HG02678 (cell line): Measurements from ENCODE around the gene ADSL.
"Not testable (repeated sequence)": the region's sequence is repeated elsewhere in the genome, so short reads cannot be mapped to it uniquely, and the experiment has no call there.

Source experiments
- ATAC-seq: cut with Tn5 transposase; IDR thresholded peaks from one replicate; pipeline ENCODE4 v1.9.1; 2021; ENCODE audit warnings: mild to moderate bottlenecking, moderate library complexity; ENCODE audit not compliant: unreplicated experiment

Gene ADSL

DNA sequence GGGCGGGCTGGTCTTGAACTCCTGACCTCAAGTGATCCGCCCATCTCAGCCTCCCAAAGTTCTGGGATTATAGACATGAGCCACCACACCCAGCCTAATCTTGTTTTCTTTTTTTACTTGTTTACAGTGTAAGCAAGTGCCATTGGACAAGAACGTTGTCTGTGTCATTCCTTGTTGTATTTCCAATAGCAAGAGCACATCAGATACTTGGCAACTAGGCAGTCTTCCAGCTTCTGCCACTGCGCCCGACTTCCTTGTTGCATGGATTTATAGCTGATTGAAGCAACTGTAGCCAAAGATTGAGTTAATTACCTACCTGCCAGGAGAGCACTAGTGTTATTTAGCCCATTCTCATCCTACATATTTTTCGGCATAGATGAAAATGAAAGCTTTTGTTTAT, 21.0 kb downstream of the ADSL start:
- no peak for ATAC-seq

GRCh38 chr22:40368016-40368415, 21.7 kb downstream of the ADSL start:
- no peak for ATAC-seq

DNA sequence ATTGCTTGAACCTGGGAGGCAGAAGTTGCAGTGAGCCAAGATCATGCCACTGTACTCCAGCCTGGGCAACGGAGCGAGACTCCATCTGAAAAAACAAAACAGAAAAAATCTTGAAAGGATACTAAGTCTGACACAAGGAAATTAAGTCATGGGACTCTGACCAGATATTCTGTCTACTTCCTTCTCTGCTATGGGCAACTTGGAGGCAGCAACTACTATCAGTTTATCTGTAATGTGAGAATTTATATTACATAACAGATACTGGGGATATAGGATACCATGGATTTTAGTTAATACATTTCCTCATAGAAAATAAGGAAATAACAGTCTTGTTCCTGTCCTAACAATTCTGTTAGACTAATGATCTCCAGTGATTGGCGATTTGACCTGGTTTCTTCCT, 22.5 kb downstream of the ADSL start:
- no peak for ATAC-seq

- ATAC-seq, result no peak
These were observed 28.3 kb downstream of the ADSL start for GRCh38 chr22:40374567-40374966.

GRCh38 chr22:40376149-40376548, 29.8 kb downstream of the ADSL start:
- no peak for ATAC-seq

GRCh38 chr22:40377931-40378330, 31.6 kb downstream of the ADSL start:
- no peak for ATAC-seq

DNA sequence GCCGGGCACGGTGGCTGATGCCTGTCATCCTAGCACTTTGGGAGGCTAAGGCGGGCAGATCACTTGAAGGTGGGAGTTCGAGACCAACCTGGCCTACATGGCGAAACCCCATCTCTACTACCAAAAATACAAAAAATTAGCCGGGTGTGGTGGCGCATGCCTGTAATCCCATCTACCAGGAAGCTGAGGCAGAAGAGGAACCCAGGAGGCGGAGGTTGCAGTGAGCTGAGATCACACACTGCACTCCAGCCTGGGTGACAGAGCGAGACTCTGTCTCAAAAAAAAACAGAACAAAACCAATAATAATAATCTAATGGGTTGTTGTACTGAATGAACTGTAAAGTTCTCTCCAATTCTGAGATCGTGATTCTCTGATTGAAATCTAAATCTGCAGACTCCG, 32.1 kb downstream of the ADSL start:
- ATAC-seq, result not testable (repeated sequence)

DNA sequence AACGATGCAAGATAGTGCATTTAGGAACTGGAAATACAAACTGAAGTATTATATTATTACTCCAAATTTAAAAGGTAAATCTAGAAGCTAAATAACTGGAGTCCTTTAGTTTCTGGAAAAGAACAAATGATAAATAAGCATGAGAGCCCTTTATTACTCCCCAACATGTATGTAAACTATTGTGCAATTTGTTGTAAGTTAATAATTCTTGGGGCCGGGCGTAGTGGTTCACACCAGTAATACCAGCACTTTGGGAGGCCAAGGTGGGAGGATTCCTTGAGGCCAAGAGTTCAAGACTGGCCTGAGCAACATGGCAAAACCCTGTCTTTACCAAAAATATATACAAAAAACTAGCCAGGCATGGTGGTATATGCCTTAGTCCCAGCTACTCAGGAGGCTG, 35.2 kb downstream of the ADSL start:
- no peak for ATAC-seq

DNA sequence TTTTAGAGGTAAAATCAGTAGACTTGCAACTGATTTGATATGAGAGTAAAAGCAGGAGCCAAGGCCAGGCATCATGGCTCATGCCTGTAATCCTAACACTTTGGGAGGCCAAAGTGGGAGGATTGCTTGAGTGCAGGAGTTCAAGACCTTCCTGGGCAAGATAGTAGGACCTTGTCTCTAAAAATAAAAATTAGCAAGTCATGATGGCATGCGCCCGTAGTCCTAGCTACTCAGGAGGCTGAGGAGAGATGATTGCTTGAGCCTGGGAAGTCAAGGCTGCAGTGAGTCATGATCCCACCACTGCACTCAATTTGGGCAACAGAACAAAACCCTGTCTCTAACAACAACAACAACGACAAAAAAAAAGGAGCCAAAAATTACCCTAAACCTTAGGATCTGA, 37.6 kb downstream of the ADSL start:
- ATAC-seq, result no peak

DNA sequence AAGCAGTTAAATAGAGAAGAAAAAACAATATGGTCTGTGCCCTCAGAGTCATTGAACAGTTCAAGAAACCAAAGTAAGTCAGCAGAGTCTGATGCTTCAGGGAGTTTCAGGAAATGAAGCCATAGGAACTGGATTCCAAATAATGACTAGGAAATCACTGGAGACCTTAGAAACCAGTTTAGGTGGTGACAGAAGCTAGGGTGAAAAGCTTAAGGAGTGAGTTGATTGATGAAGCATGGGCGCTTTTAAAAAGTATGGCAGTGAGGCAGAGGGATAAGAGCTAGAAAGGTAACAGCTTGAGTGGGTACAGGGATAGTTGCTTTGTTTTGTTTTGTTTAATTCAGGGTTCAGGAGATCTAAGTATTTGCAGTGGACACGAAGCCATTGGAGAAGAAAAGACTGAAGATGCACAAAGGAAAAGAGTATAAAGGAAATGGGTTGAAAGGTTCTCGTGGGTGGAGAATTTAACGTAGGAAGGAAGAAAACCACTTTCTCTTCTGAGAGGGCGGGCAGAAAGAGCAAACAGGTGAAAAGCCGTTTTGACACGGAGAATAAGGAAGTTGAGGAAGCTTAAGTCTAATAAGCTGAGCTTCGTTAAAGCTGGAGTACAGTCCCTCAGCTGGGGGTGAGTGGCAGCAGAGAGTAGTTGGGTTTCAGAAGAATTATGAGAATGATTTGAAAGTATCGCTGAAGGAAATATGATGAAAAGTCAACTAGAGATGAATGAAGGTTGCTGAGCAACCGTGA, 38.9 kb downstream of the ADSL start:
- no peak for ATAC-seq

GRCh38 chr22:40387746-40388145, 41.4 kb downstream of the ADSL start:
- no peak for ATAC-seq

GRCh38 chr22:40388231-40388630, 41.9 kb downstream of the ADSL start:
- no peak for ATAC-seq

DNA sequence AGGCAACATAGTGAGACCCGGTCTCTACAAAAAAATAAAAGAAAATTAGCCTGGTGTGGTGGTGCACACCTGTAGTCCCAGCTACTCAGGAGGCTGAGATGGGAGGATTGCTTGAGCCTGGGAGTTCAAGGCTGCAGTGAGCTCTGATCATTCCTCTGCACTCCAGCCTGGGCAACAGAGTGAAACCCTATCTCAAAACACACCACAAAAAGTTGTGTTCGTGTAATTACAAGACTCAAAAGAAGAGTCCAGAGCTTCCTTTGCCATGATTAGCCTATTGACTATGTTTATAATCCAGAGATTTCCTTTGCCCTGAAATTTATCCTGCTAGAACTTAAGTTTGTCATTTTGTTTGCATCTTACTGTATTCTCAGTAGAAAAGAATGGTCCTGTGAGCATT, 45.1 kb downstream of the ADSL start:
- no peak for ATAC-seq

GRCh38 chr22:40392618-40393017, 46.3 kb downstream of the ADSL start:
- ATAC-seq, result no peak

DNA sequence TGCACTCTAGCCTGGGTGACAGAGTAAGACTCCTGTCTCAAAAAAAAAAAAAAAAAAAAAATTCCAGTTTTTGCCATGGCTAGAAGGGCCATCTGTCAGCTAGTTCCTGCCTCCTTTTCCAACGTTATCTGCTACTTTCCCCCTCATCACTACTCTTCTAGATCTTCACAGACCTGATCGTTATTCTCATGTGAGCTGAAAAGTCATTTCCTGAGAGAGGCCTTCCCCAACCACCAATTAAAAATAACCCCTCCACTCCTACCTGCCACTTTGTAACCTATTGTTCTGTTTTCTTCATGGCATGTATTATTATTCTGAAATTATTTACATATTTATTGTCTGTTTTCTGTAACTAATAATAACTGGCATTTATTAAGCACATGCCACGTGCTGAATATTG, 48.3 kb downstream of the ADSL start:
- ATAC-seq, result no peak

DNA sequence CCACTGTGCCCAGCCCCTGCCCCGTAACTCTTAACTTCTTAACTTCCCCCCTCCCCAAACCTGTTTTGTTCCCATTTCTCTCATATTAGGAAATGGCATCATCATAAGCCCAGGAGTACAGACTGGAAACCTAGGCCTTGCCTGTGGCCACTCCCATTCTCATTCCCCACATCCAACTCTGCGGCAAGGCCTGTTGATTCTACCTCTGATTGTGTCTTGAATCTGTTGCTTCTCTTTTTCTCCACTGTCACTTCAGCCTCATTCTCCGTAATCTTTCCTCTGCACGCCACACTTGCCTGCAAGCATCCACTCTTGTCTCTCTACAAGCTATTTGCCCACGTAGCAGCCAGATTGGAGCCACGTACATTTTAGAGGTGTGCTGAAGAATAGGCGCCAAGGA, 49.3 kb downstream of the ADSL start:
- ATAC-seq, result no peak

DNA sequence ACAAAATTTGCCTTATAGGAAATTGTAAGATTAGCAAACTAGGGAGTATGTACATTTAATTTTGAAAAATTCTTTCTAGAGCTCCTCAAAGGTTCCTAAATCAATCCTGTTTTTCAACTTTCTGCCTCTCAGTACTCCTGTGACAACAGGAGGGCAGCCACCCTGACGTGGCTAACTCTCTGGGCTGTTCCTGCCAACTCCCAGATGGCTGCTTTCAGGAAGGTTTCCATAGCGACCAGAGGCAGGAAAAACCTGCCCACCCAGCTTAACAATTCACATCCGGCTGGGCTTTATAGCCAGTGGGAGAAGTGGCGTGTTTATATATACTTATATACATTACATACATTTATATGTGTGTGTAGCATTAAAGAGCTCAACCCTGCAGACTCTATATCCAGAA, 50.6 kb downstream of the ADSL start:
- no peak for ATAC-seq

GRCh38 chr22:40397396-40397795, 51.1 kb downstream of the ADSL start:
- ATAC-seq, result no peak

GRCh38 chr22:40399621-40400020, 53.3 kb downstream of the ADSL start:
- no peak for ATAC-seq

DNA sequence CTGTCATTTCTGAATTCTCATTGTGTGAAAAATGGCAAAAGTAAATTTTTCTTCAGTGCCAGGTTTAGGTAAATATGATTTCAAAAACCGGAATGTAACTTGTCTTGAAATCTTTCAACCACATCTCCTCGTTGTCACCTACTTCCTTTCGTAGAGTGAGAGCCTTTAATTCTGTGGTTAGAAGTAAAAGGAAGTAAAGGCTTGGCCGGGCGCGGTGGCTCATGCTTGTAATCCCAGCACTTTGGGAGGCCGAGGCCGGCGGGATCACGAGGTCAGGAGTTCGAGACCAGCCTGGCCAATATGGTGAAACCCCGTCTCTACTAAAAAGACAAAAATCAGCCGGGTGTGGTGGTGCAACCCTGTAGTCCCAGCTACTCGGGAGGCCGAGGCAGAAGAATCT, 53.9 kb downstream of the ADSL start:
- ATAC-seq, result no peak

GRCh38 chr22:40401532-40401931, 55.2 kb downstream of the ADSL start:
- no peak for ATAC-seq

- ATAC-seq, result no peak
These were observed 55.7 kb downstream of the ADSL start for GRCh38 chr22:40401981-40402406.

GRCh38 chr22:40403141-40403540, 56.8 kb downstream of the ADSL start:
- ATAC-seq, result no peak
